GM21381 (cell line): ENCODE results near the gene DPPA4.

Source experiments
- ATAC-seq: cut with Tn5 transposase; IDR thresholded peaks from one replicate; pipeline ENCODE4 v1.9.1; 2021; ENCODE audit warnings: mild to moderate bottlenecking, moderate library complexity; ENCODE audit not compliant: unreplicated experiment

Gene DPPA4

GRCh38 chr3:109339197-109339596, 1.9 kb upstream of the DPPA4 start:
- no peak for ATAC-seq

GRCh38 chr3:109338322-109338721, 976 bp upstream of the DPPA4 start:
- ATAC-seq: no peak

GRCh38 chr3:109336291-109336861, 970 bp downstream of the DPPA4 start:
- no peak for ATAC-seq

- ATAC-seq: no peak
Measured at GRCh38 chr3:109334572-109334971, 2.8 kb downstream of the DPPA4 start.

GRCh38 chr3:109331692-109332091, 5.7 kb downstream of the DPPA4 start:
- ATAC-seq: no peak

GRCh38 chr3:109330405-109330804, 6.9 kb downstream of the DPPA4 start:
- ATAC-seq: no peak

GRCh38 chr3:109328202-109328601, 9.1 kb downstream of the DPPA4 start:
- ATAC-seq: no peak

GRCh38 chr3:109325657-109326056, 11.7 kb downstream of the DPPA4 start:
- ATAC-seq: no peak

- no peak for ATAC-seq
Measured at GRCh38 chr3:109325109-109325508, 12.2 kb downstream of the DPPA4 start.

GRCh38 chr3:109316162-109316730, 21.1 kb downstream of the DPPA4 start, which contains the start of gene DPPA2:
Gene DPPA2 (minus strand): TSS chr3:109316517. CDS start chr3:109314542, 1,975 bp downstream.
- ATAC-seq: no peak

- ATAC-seq: no peak
Measured at GRCh38 chr3:109313061-109313460, 24.3 kb downstream of the DPPA4 start.

GRCh38 chr3:109297496-109297895, 39.9 kb downstream of the DPPA4 start:
- no peak for ATAC-seq

GRCh38 chr3:109284071-109284470, 53.3 kb downstream of the DPPA4 start:
- ATAC-seq: no peak

- ATAC-seq: no peak
Measured at GRCh38 chr3:109278546-109278945, 58.8 kb downstream of the DPPA4 start.

GRCh38 chr3:109278141-109278540, 59.2 kb downstream of the DPPA4 start:
- ATAC-seq: no peak
